ENCODE measurements around the gene HOXB4. TPM values are rescaled to one million over a fixed set of nuclear protein-coding genes. Genes with fewer than 3 reads are reported as not detected.

The HOXB4 gene
- total RNA-seq, 1 experiment from 2014 or later, result 0.67 TPM

DNA sequence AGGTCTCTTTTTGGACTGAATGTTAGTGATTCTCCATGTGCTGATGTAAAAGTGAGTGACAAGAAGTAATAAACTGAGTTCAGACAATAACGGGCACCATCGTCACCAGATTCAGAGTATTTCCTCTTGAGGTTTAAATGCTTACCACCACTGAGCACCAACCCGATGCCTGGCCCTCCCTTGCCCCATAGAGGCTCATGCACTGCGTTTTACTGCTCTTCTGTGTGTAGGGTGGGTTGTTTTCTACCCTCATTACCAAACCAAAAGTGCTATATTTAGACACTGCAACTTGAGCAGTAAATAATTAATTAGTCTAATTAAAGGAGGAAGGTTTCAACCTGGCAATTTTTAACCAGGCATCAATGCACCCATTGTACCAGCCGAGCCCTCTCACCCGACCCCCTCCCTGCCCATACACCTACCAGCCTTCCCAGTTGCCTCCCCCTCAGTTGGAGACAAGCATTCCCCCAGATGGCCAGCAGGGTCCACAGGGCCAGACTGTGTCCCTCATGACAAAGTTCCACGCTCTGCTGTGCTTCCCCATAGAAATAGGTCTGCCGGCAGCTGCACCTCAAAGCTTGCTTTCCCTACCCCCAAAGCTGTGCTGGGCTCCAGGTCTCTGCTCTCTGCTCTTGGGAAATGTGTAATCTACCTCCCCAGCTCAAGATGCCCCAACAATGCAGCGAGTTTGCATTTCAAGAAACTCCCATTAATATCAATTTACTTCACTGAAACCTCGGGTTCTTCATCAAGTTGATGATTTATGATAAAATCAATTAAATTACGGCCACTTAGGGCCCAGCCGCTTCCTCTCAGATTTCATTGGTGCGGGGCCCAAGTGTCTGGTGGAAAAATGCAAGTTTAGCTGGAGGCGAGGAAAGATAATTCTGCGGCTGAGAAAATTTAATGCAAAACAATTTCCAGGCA, 16.0 kb downstream of the HOXB4 start:
- DNase-seq (ENCODE audit: extremely low read depth, low read depth), result no peak

DNA sequence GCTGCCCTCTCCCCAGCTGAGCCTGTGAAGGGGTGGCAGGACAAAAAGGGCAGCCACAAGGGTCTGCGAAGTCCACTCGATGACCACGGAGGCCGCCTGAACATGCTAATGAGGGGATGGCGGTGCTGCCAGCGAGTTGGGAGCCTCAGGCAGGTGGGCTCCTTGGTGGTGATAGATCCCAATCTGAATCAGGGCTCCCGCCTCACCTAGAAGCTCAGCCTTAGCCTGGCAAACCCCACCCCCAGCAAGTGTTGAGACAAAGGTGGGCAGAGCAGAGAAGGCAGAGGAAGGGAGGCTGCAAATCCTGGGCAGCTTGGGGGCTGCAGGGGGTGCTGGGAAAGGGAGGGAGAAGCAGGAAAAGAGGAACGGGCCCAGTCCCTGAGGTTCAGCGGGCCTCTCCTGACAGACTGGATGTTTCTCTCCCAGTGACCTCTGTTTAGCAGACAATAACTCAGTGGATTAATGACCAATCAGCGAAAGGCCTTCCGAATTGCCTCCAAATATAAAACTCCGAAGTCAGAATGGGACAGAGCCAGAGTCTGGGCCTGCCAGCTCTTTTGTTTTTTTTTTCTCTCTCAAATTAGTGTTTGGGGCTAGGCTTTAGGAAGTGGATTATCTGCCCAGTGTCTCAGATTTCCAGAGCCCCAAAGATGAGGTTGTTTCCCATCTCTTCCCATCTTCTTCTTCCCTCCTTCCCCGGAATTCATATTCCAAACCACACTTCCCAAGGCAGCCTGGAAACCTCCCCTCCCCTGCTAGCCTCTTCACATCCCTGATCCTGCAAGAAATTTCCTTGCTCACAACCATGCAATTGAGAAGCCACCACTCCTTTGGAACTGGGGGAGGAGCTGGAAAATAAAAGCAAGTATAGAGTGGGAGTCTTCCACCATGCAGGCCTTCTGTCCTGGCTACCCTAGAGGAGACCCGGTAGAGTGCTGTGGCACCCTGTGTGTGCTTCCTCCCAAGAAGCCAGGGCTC, 18.0 kb downstream of the HOXB4 start:
- no peak for DNase-seq (ENCODE audit: extremely low read depth, low read depth)

DNA sequence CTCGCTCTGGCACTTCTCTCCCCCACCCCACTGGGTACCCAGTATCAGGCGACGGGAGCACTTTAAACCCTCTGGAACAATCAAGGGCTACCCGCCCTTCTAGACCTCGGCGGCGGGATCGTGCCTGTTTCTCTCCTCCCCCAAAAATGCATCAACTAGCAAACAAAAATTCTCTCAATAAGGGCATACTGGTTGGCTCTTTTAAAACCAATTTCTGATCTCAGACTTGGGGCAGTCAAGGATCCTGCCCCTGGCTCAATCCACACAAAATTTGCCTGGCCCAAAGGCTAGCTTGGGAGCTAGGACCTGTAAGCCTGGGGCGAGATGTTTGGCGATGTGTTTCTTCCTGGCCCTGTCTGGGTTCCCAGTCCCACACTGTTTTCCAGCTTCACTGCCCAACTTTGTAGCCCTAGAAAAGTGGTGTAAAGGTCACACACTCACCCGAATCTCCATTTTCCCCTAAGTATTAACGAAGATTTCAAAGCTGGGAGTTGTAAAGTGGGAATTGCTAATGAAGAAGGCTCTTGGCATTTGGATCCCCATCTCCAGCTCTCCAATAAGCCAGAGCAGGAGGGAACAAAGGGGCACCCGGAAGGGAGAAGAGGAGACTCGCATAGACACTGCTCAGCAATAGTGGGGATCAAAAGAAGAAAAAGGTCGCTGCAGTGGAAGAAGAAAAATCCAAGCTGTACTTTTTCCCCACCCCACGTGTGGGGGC, 18.9 kb downstream of the HOXB4 start:
- DNase-seq (ENCODE audit: extremely low read depth, low read depth), result no peak

- DNase-seq (ENCODE audit: extremely low read depth, low read depth), result no peak
These were observed 19.4 kb downstream of the HOXB4 start for GRCh38 chr17:48558831-48559121.

- DNase-seq (ENCODE audit: extremely low read depth, low read depth), result no peak
These were observed 19.9 kb downstream of the HOXB4 start for GRCh38 chr17:48558057-48558830.

- no peak for DNase-seq (ENCODE audit: extremely low read depth, low read depth)
These were observed 21.4 kb downstream of the HOXB4 start for GRCh38 chr17:48556576-48557401.

- no peak for DNase-seq (ENCODE audit: extremely low read depth, low read depth)
These were observed 21.9 kb downstream of the HOXB4 start for GRCh38 chr17:48556229-48556575.

DNA sequence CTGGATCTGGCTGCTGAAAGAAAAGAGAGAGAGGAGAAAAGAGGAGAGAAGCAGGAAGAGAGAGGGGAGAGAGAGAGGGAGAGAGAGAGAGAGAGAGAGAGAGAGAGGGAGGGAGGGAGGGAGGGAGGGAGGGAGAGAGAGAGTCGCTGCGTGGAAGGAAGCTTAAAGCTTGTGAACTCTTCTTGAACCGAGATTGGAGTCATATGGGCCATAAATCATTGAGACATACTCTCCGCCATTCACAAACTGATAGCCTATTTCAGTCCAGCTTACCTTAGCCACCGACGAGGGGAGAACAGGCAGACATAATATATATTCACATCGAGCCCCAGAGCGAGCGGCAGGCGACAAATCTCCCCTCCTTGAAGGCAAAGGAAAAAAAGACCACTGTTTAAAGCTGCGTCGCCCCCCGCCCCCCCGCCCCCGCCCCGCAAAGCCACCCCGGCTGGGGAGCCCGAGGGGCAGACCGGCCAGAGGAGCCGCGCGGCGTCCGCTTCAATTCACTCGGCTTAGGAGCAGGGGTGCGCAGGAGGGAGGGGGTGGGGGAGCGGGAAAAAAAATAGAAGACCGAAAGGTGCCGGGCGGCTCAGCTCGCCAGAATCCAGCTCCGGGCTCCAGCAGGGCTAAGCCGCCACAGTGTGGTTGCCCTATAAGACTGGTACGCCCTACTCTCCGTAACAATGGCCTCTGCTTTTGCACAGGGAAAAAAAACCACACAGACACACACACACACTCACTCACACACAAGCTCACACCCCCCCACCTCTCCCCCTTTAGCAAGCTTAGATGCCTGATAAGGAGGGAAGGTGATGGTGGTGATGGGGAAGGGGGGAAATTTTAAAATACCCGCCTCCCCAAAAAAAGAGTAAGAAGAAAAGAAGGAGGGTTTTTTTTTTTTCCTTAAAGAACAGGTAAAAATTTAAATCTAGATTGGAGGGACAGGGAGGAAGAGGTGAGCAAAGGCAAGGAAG, 22.6 kb downstream of the HOXB4 start:
- no peak for DNase-seq (ENCODE audit: extremely low read depth, low read depth)

DNA sequence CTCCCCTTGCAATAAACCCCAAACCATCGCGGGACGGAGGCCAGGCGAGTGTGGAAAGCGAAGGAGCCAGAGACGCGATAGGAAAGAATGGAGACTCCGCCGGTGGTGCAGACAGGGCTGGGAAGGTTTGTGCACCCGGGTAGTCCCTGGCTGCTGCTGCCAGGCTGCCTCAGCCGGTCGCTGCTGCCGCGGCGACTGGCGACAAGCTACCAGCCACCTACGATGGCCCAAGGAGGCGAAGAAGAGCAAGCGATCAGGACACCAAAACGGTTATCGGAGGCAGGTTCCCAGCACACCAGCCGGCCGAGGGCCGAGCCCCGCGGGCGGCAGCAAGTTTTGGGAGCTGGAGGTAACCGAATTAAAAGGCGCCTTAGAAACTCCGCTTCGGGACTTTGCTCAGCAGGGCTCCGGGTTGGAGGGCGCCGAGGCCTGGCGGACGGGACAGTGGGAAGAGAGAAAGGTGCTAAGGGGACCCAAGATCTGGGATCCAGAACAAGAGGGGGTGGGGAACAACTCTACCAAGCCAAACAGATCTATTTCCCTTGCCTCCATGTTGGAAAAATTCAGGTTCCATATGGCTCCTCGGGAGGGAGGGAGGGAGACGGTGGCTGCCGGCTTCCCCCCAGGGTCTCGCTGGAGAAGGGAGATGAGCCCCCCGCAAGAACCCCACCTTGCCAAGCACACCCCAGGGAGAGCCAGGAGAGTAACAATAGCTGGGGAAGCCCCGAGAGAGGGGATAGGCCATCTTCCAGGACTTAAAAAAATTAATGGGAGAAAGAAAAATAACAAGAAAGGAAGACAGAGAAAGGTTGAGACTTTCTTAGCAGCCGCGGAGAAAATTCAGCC, 23.5 kb downstream of the HOXB4 start:
- DNase-seq (ENCODE audit: extremely low read depth, low read depth), result no peak

- DNase-seq (ENCODE audit: extremely low read depth, low read depth), result no peak
These were observed 24.3 kb downstream of the HOXB4 start for GRCh38 chr17:48553826-48554225.

- no peak for DNase-seq (ENCODE audit: extremely low read depth, low read depth)
These were observed 25.0 kb downstream of the HOXB4 start for GRCh38 chr17:48553190-48553547.

DNA sequence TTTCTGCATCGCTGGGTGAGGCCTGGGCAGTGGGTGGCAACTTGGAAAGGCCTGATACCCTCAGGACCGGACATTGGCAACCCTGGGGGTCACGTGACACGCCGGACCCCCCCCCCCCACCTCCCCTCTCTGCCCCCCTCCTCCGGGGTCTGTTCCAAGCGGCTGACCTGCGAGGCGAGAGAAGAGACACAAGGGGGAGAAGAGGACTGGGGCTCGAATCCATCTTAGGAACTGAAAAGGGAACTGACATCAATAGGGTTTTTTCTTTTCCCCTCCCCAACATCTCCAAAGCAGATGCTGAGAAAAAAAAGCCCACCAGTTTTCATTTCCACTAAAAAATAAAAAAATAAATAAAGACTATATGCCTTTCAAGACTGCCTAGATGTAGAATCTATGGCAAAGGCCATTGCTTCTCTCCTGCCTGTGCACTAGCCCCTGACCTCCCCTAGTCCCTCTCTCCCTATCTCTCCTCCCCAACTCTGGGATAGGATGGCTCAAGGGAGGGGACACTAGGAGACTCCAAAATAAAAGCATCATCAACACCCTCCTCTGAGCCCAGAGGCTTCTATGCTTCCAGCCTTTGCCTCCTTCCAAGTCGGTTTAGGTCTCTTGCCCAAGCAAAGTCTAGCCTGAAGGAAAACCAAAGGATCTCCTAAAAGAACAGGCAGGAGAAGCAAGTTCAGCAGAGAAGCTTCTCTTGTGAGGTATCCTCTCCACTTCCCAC, 25.5 kb downstream of the HOXB4 start:
- no peak for DNase-seq (ENCODE audit: extremely low read depth, low read depth)

DNA sequence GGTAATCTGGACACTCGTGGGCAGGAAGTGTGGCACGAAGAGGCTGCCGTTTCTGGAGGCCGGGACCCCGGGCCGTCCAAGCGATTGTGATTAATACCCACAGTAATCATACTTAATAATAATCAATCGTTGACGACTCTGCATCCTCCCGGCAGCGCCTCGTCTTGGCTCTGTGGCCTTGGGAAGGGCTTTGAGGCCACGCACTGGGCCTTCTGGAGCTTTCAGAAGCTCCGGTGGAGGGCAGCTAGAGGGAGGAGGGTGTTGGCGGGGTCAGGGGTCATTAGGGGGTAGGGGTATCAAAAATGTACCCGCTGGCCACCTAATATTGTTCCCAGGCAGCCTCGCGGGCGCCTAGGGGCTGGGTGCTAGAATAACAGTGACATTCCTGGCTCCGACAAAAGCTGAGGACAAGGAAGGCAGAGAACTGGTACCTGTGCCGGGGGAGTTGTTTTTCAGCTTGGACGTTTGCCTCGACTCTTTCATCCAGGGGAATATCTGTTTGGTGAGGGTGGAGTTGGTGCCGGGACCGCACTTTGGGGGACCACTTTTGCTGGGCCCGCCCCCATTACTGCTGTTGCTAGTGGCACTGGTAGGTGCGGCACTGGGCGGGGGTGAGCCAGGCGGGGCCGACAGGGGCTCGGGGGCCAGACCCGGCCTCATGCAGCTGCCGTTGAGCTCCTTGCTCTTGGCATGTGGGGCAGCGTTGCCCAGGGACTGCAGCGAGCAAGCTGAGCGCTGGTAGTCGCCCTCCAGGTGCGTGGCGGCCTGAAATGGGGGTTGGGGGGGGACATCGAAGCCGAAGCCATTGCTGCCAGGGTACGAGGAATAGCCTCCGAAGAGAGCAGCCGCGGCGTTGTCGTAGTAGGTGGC, 26.3 kb downstream of the HOXB4 start:
- no peak for DNase-seq (ENCODE audit: extremely low read depth, low read depth)

DNA sequence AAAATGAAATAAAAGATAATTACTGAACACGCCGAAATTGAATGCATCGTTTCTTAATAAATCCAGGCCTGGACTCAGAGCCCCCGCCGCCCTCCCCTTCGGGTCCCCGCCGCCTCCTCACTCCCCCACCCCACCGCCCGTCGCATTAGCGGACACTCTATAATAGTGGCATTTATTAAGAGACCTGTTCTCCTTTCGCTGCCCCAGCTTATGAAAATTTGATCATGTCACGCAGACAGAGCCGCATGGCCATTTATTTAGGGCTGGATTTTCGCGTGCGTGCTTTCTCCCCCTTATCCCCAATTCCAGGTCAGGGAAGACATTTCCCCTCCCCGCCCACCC, 27.0 kb downstream of the HOXB4 start:
- DNase-seq (ENCODE audit: extremely low read depth, low read depth), result no peak

GRCh38 chr17:48550502-48551213, 27.5 kb downstream of the HOXB4 start:
- DNase-seq (ENCODE audit: extremely low read depth, low read depth), result no peak

Measured in NCI-H460 (cell line).